ENCODE measurements around the gene DPP6. TPM values are rescaled to one million over a fixed set of nuclear protein-coding genes. Genes with fewer than 3 reads are reported as not detected.
A peak's percentile ranks its signal among the peaks of the same experiment; 100 is the strongest.

DPP6 gene
- total and polyA plus RNA-seq, 2 experiments from 2014 or later = 0.20 to 0.44 TPM

- TF ChIP-seq CTCF (IDR thresholded peaks at IDR 0.05; ENCODE audit: poor library complexity) = no peak
- no peak for TF ChIP-seq EZH2phosphoT487 (IDR thresholded peaks at IDR 0.05; ENCODE audit: low read depth, severe bottlenecking, unreplicated experiment)
- no peak for TF ChIP-seq EZH2 (IDR thresholded peaks at IDR 0.05; ENCODE audit: borderline replicate concordance)
- 92% methylated on average over 13 of the region's 13 CpGs for WGBS (ENCODE audit: low lambda C conversion rate, missing lambda C conversion rate)
- H3K9me3 ChIP-seq (ENCODE audit: low read depth) = no peaks in the 10 kb centered on the region
Observed at GRCh38 chr7:154875297-154875696, 823.1 kb downstream of the DPP6 start.

GRCh38 chr7:154876516-154876915, 824.3 kb downstream of the DPP6 start:
- TF ChIP-seq EZH2phosphoT487 (IDR thresholded peaks at IDR 0.05; ENCODE audit: low read depth, severe bottlenecking, unreplicated experiment) (no peak), CTCF (IDR thresholded peaks at IDR 0.05; ENCODE audit: poor library complexity) (no peak), EZH2 (IDR thresholded peaks at IDR 0.05; ENCODE audit: borderline replicate concordance) (no peak)
- DNase-seq (ENCODE audit: low spot score) = no peak
- WGBS (ENCODE audit: low lambda C conversion rate, missing lambda C conversion rate) = 73% methylated on average over 5 of the region's 5 CpGs

More at GRCh38 chr7:154875297-154875696, 823.1 kb downstream of the DPP6 start:
- Histone ChIP-seq H4K20me1 (ENCODE audit: insufficient read depth, poor library complexity, severe bottlenecking) (no peaks in the 10 kb centered on the region), H3K4me2 (no peak overlapping the region), H3K27me3 (peaks cover 3% of the 10 kb centered on the region), H3K36me3 (replicated peaks; ENCODE audit: insufficient read depth, low read depth) (no peaks in the 10 kb centered on the region), H3K27ac (no peak overlapping the region), H3K79me2 (no peaks in the 10 kb centered on the region), H3K4me3 (no peak overlapping the region), H2AFZ (no peak overlapping the region), H3K4me1 (ENCODE audit: insufficient read depth) (no peaks in the 10 kb centered on the region), H3K9me2 (replicated peaks; ENCODE audit: insufficient read depth) (no peaks in the 10 kb centered on the region)
- no peak for DNase-seq (ENCODE audit: low spot score)

GRCh38 chr7:154877031-154877430, 824.8 kb downstream of the DPP6 start:
- TF ChIP-seq EZH2phosphoT487 (IDR thresholded peaks at IDR 0.05; ENCODE audit: low read depth, severe bottlenecking, unreplicated experiment) = no peak
- no peak for TF ChIP-seq CTCF (IDR thresholded peaks at IDR 0.05; ENCODE audit: poor library complexity)
- no peak for TF ChIP-seq EZH2 (IDR thresholded peaks at IDR 0.05; ENCODE audit: borderline replicate concordance)
- DNase-seq (ENCODE audit: low spot score) = no peak
- Histone ChIP-seq H3K9me3 (ENCODE audit: low read depth) (no peaks in the 10 kb centered on the region), H4K20me1 (ENCODE audit: insufficient read depth, poor library complexity, severe bottlenecking) (no peaks in the 10 kb centered on the region), H3K36me3 (replicated peaks; ENCODE audit: insufficient read depth, low read depth) (no peaks in the 10 kb centered on the region), H3K4me2 (no peak overlapping the region), H3K9me2 (replicated peaks; ENCODE audit: insufficient read depth) (no peaks in the 10 kb centered on the region), H3K4me3 (no peak overlapping the region), H3K27ac (no peak overlapping the region), H2AFZ (no peak overlapping the region), H3K79me2 (no peaks in the 10 kb centered on the region), H3K4me1 (ENCODE audit: insufficient read depth) (no peaks in the 10 kb centered on the region), H3K27me3 (peaks cover 3% of the 10 kb centered on the region)
- 91% methylated on average over 9 of the region's 9 CpGs for WGBS (ENCODE audit: low lambda C conversion rate, missing lambda C conversion rate)

More at GRCh38 chr7:154876516-154876915, 824.3 kb downstream of the DPP6 start:
- H3K4me3 ChIP-seq = no peak overlapping the region
- H3K4me2 ChIP-seq = no peak overlapping the region
- H3K27me3 ChIP-seq = peaks cover 3% of the 10 kb centered on the region
- no peaks in the 10 kb centered on the region for H3K9me2 ChIP-seq (replicated peaks; ENCODE audit: insufficient read depth)
- H3K4me1 ChIP-seq (ENCODE audit: insufficient read depth) = no peaks in the 10 kb centered on the region
- no peaks in the 10 kb centered on the region for H3K36me3 ChIP-seq (replicated peaks; ENCODE audit: insufficient read depth, low read depth)
- H2AFZ ChIP-seq = no peak overlapping the region
- no peaks in the 10 kb centered on the region for H4K20me1 ChIP-seq (ENCODE audit: insufficient read depth, poor library complexity, severe bottlenecking)
- H3K79me2 ChIP-seq = no peaks in the 10 kb centered on the region
- H3K27ac ChIP-seq = no peak overlapping the region
- H3K9me3 ChIP-seq (ENCODE audit: low read depth) = no peaks in the 10 kb centered on the region

- Histone ChIP-seq H3K36me3 (replicated peaks; ENCODE audit: insufficient read depth, low read depth) (no peaks in the 10 kb centered on the region), H3K4me2 (no peak overlapping the region), H3K9me2 (replicated peaks; ENCODE audit: insufficient read depth) (no peaks in the 10 kb centered on the region), H3K27me3 (peaks cover 3% of the 10 kb centered on the region), H3K4me3 (no peak overlapping the region), H3K79me2 (no peaks in the 10 kb centered on the region), H3K27ac (no peak overlapping the region), H4K20me1 (ENCODE audit: insufficient read depth, poor library complexity, severe bottlenecking) (no peaks in the 10 kb centered on the region), H3K9me3 (ENCODE audit: low read depth) (no peaks in the 10 kb centered on the region), H3K4me1 (ENCODE audit: insufficient read depth) (no peaks in the 10 kb centered on the region), H2AFZ (no peak overlapping the region)
- DNase-seq (ENCODE audit: low spot score) = peak; percentile 26
- 63% methylated on average over 11 of the region's 11 CpGs for WGBS (ENCODE audit: low lambda C conversion rate, missing lambda C conversion rate)
- TF ChIP-seq EZH2 (IDR thresholded peaks at IDR 0.05; ENCODE audit: borderline replicate concordance) (no peak), EZH2phosphoT487 (IDR thresholded peaks at IDR 0.05; ENCODE audit: low read depth, severe bottlenecking, unreplicated experiment) (no peak), CTCF (IDR thresholded peaks at IDR 0.05; ENCODE audit: poor library complexity) (no peak)
Observed at GRCh38 chr7:154879629-154880028, 827.4 kb downstream of the DPP6 start.
